Karpas-422 (cell line): Measurements from ENCODE around the gene COL24A1. TPM values are rescaled to one million over a fixed set of nuclear protein-coding genes. Genes with fewer than 3 reads are reported as not detected.

ENCODE experiments used
- DNase-seq: peaks from one replicate; pipeline ENCODE4 v3.0.0-alpha.2; 2015
- H2AFZ ChIP-seq: fragments of 200-600 bp; sonication (generic); 2 replicates; pipeline ENCODE4 v1.6.1; 2014; ENCODE audit warnings: antibody characterized with exemption, low read length, mixed read lengths
- H3K27ac ChIP-seq: fragments of 200-600 bp; sonication (generic); 2 replicates; pipeline ENCODE4 v1.5.1; 2014; ENCODE audit warnings: mild to moderate bottlenecking, low read length, moderate library complexity
- H3K27me3 ChIP-seq: fragments of 200-600 bp; sonication (generic); 2 replicates; pipeline ENCODE4 v1.6.1; 2014; ENCODE audit warnings: low read length, mixed read lengths
- H3K36me3 ChIP-seq: fragments of 200-600 bp; sonication (generic); 2 replicates; pipeline ENCODE4 v1.6.1; 2014; ENCODE audit warnings: low read length, mixed read lengths; ENCODE audit not compliant: insufficient read depth
- H3K4me1 ChIP-seq: fragments of 200-600 bp; sonication (generic); 2 replicates; pipeline ENCODE4 v1.6.1; 2014; ENCODE audit warnings: mild to moderate bottlenecking, low read length, mixed read lengths
- H3K4me2 ChIP-seq: fragments of 200-600 bp; sonication (generic); 2 replicates; pipeline ENCODE4 v1.6.1; 2014; ENCODE audit warnings: low read length, low read depth, mild to moderate bottlenecking; ENCODE audit not compliant: poor library complexity, severe bottlenecking
- H3K4me3 ChIP-seq: fragments of 200-600 bp; sonication (generic); 2 replicates; pipeline ENCODE4 v1.5.1; 2014; ENCODE audit warnings: mild to moderate bottlenecking, antibody characterized with exemption, low read length, mixed read lengths
- H3K79me2 ChIP-seq: fragments of 200-600 bp; sonication (generic); 2 replicates; pipeline ENCODE4 v1.6.1; 2014; ENCODE audit warnings: mild to moderate bottlenecking, low read length, mixed read lengths
- H3K9ac ChIP-seq: fragments of 200-600 bp; sonication (generic); 2 replicates; pipeline ENCODE4 v1.6.0; 2014; ENCODE audit warnings: low read length
- H3K9me2 ChIP-seq: fragments of 200-600 bp; sonication (generic), shearing (Covaris generic); replicated peaks from 2 replicates; pipeline ENCODE4 v1.6.0; 2014; ENCODE audit warnings: mild to moderate bottlenecking, low read length, moderate library complexity; ENCODE audit not compliant: insufficient read depth
- H3K9me3 ChIP-seq: fragments of 300-700, 200-600 bp; sonication (generic); 2 replicates; pipeline ENCODE4 v1.6.1; 2014; ENCODE audit warnings: low read length, mixed read lengths
- H4K20me1 ChIP-seq: fragments of 200-600 bp; sonication (generic); 2 replicates; pipeline ENCODE4 v1.6.1; 2014; ENCODE audit warnings: mild to moderate bottlenecking, antibody characterized with exemption, low read length, low read depth; ENCODE audit not compliant: insufficient read depth
- small RNA-seq: library from RNA; depleted of rRNA; stranded (forward); fragments of <200 nt; gene quantifications from one replicate; pipeline ENCODE3, GENCODE V24; 2014
- total RNA-seq: library from RNA; depleted of rRNA; stranded (reverse); fragments of >200 nt; shearing (Covaris generic); gene quantifications from 2 replicates; pipeline ENCODE4 v1.2.3, GENCODE V29; 2014; ENCODE audit warnings: low replicate concordance; rRNA removed

COL24A1 gene
- total RNA-seq, 1 experiment from 2014 or later, result not detected

DNA sequence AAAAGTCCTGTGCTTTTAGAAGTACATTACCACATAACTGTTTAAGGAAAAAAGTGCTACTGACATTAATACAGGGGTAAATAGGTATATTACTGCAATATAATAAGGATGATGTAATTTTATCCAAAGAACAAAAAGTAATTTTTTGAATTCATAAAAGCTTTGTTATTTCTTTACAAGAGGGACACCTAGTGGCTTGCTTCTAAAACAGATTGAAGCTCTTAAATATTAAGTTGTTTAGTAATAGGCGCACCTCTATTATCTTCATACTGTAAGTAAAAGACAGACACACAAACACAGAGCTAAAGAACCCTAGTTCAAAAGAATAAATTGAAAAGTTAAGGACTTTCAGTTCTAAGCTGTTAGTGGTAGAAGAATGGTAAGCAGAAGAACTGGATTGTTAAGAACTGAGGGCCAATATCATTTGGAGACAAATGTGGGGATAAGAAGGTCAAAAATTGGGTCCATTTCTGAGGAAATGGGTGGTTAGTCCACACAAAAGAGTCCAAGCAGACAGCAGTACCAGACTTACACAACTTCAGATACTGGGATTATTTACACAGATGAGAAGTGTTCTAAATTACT is 463.8 kb downstream of the COL24A1 start:
- Histone ChIP-seq H3K79me2 (peaks cover 82% of the 10 kb centered on the region), H3K36me3 (peaks cover 32% of the 10 kb centered on the region)

DNA sequence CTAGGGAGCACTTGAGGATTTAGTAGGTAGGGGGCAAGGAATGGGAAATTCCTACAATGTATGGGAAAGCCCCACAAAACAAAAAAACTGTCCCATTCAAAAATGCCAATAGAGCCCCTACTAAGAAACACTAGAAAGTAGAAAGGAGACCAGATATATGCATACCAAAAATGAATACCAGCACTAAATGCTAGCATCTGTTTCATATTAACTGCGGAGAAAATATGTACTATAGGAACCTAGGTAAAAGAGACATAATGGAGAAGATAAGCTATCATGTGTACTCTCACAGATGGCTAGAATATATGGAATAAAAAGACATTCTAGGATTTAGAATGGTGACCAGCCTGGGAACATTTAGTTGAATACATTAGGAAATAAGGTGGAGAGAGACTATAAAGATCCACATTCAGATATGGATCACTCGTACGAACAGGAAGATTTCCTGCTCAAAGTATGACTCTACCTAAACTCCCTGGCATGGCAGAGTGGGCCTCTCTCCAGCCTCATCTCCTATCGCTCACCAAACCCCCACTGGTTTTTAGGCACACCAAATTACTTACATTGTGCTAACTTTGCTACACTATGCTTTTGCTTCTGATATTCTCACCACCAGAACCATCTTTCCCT is 466.7 kb downstream of the COL24A1 start:
- Histone ChIP-seq H3K27ac (no peak overlapping the region), H3K4me1 (no peaks in the 10 kb centered on the region), H2AFZ (no peak overlapping the region), H3K9me3 (no peaks in the 10 kb centered on the region), H3K9me2 (no peaks in the 10 kb centered on the region), H3K4me3 (no peak overlapping the region), H3K27me3 (no peaks in the 10 kb centered on the region), H3K36me3 (peaks cover 42% of the 10 kb centered on the region), H4K20me1 (peaks cover 7% of the 10 kb centered on the region; the same call in 1 of the 2 replicates), H3K9ac (no peak overlapping the region), H3K4me2 (no peak overlapping the region), H3K79me2 (peaks cover 89% of the 10 kb centered on the region)
- DNase-seq, result no peak

More for the DNA sequence above, 463.8 kb downstream of the COL24A1 start:
- H3K27ac ChIP-seq, result no peak overlapping the region
- H3K4me1 ChIP-seq, result no peaks in the 10 kb centered on the region
- H3K27me3 ChIP-seq, result no peaks in the 10 kb centered on the region
- no peak overlapping the region for H3K9ac ChIP-seq
- peaks cover 7% of the 10 kb centered on the region; the same call in 1 of the 2 replicates for H4K20me1 ChIP-seq
- no peak overlapping the region for H3K4me3 ChIP-seq
- H2AFZ ChIP-seq, result no peak overlapping the region
- no peaks in the 10 kb centered on the region for H3K9me3 ChIP-seq
- H3K4me2 ChIP-seq, result no peak overlapping the region
- no peak for DNase-seq
- H3K9me2 ChIP-seq, result no peaks in the 10 kb centered on the region

DNA sequence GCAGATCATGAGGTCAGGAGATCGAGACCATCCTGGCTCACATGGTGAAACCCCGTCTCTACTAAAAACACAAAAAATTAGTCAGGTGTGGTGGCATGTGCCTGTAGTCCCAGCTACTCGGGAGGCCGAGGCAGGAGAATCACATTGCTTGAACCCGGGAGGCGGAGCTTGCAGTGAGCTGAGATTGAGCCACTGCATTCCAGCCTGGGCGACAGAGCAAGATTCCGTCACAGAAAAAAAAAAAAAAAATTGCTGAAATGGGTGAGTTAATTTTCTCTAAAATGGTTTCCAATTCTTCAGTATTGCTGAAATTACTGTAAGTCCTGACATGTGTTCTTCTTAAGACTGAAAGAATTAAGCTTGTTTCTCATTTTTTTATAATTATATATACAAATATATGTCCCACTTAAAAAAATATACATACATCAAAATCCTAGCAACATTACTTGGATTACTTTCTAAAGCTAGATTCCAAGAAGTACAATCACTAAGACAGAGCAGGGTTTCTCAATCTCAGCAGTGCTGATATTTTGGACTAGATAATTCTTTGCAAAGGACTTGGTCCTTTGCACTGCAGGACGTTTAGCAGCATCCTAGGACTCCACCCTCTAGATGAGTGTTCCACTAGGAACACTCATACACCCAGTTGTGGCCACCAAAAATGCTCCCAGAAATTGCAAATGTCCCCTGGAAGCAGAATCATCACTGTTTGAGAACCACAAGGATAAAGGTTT is 473.1 kb downstream of the COL24A1 start:
- H2AFZ ChIP-seq, result no peak overlapping the region
- no peak for DNase-seq
- no peaks in the 10 kb centered on the region for H3K9me3 ChIP-seq
- peaks cover 73% of the 10 kb centered on the region for H3K79me2 ChIP-seq
- peaks cover 30% of the 10 kb centered on the region; the same call in 1 of the 2 replicates for H3K36me3 ChIP-seq
- H3K4me3 ChIP-seq, result no peak overlapping the region
- H3K9ac ChIP-seq, result no peak overlapping the region
- H3K27ac ChIP-seq, result no peak overlapping the region
- H4K20me1 ChIP-seq, result no peaks in the 10 kb centered on the region
- no peak overlapping the region for H3K4me2 ChIP-seq
- no peaks in the 10 kb centered on the region for H3K9me2 ChIP-seq
- no peaks in the 10 kb centered on the region for H3K4me1 ChIP-seq
- no peaks in the 10 kb centered on the region for H3K27me3 ChIP-seq

DNA sequence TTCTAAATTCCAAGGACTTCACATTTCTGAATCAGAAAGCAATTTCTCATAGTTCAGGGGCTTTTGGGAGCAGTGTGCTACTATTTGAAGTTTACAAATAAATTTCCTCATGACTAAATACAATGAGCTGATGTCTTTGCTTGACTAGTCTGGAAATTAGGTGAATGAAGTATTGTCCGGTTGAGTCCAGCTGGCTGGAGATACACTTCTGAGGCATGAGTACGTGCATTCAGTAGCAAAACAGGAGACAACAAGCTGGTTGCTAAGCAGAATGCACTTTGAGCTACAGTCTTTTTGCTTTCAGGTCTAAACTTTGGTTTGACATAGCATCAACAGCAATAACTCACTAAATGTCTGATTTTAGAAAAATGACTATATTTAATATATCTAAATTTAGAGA is 475.5 kb downstream of the COL24A1 start:
- Histone ChIP-seq H3K4me3 (no peak overlapping the region), H3K27ac (no peak overlapping the region), H3K4me2 (no peak overlapping the region), H3K9ac (no peak overlapping the region), H3K36me3 (peaks cover 39% of the 10 kb centered on the region; the same call in 1 of the 2 replicates), H2AFZ (no peak overlapping the region), H3K9me3 (no peaks in the 10 kb centered on the region), H4K20me1 (no peaks in the 10 kb centered on the region), H3K9me2 (no peaks in the 10 kb centered on the region), H3K27me3 (no peaks in the 10 kb centered on the region), H3K79me2 (peaks cover 53% of the 10 kb centered on the region), H3K4me1 (no peaks in the 10 kb centered on the region)
- no peak for DNase-seq

Small RNA genes within 50 kb of the gene (small RNA-seq; reads per million reads assigned to genes)
- not detected for gene RNA5SP51

Other genes with a start within 250 kb of the COL24A1 start
- 6.2 and 11.1 TPM in 2 replicates for gene ODF2L, start 239.6 kb upstream of the COL24A1 start, total RNA-seq